HTR-8/SVneo (cell line): ENCODE data around the gene DOLPP1.

Experiments
- DNase-seq: peaks from one replicate; pipeline ENCODE4 v3.0.0; 2011; ENCODE audit warnings: low spot score, mixed read lengths; ENCODE audit not compliant: insufficient read length
- FAIRE-seq: peaks from 2 replicates; lab custom pipeline; 2011; peaks lifted over from hg19 to GRCh38; lab: Jason Lieb, UNC

The DOLPP1 gene

DNA sequence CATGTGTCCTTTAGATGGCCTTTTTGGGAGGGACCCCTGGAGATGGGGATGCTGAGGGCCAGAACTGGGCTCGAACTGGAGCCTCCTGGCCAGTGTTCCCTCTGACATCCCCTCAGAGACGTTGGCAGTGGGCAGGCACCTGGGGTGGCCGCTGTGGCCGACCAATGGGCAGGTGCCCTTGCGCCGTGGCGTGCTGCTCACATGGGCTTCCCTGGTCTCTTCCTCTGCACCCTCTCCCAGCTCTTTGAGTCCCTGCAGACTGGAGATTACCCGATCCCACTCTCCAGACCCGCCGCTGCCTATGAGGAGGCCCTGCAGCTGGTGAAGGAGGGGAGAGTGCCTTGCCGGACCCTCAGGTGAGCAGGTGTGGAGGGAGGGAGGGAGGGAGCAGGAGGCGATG, 19.9 kb upstream of the DOLPP1 start:
- no peak for FAIRE-seq

DNA sequence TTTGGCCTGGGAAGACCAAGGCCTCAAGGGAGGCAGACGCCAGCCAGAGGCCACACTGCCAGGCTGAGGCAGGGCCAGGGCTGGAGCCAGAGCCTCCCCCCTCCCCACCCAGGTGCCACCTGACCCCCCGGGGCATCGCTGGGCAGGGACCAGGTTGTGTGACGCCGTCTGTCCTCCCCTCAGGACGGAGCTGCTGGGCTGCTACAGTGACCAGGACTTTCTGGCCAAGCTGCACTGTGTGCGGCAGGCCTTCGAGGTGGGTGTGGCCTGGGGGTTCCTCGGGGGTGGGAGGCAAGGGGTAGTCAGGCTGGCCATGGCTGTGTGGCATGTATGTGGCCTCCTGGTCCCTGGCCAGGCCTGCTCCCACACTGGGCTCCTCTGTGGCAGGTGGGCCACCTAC, 17.9 kb upstream of the DOLPP1 start:
- FAIRE-seq (no peak), DNase-seq (no peak)

More for the DNA sequence above, 19.9 kb upstream of the DOLPP1 start:
- no peak for DNase-seq

DNA sequence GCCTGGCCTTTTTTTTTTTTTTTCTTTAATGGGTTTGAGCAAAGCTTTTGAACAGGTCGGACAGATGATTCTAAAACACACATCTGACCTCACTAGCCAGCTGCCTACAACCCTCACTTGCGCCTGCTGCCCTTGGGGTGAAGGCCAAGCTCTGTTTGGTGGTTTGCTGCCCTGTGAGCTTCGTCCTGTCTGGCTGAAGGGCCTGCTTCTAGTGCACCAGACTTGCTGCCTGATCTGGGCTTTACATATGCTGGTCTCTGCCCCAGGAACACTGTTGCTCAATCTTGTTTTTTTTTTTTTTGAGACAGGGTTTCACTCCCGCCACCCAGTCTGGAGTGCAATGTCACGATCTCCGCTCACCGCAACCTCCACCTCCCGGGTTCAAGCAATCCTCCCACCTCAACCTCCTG, 16.4 kb upstream of the DOLPP1 start:
- FAIRE-seq, result no peak
- DNase-seq, result no peak

DNA sequence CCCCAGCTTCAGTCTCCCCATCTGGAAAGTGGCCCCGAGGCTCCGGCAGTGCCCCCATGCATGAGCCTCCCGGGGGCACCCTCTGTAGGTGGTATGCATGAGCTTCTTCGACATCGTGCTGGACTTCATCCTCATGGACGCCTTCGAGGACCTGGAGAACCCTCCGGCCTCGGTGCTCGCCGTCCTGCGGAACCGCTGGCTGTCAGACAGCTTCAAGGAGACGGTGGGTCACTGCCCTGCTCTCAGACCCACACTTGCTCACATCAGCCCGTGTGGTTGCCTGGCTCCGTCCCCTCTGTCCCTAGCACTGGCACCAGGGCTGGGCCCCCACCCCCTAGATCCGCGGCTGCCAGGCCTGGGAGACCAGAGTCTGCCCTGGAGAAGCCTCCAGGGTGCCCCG, 12.8 kb upstream of the DOLPP1 start:
- DNase-seq, result no peak
- no peak for FAIRE-seq

DNA sequence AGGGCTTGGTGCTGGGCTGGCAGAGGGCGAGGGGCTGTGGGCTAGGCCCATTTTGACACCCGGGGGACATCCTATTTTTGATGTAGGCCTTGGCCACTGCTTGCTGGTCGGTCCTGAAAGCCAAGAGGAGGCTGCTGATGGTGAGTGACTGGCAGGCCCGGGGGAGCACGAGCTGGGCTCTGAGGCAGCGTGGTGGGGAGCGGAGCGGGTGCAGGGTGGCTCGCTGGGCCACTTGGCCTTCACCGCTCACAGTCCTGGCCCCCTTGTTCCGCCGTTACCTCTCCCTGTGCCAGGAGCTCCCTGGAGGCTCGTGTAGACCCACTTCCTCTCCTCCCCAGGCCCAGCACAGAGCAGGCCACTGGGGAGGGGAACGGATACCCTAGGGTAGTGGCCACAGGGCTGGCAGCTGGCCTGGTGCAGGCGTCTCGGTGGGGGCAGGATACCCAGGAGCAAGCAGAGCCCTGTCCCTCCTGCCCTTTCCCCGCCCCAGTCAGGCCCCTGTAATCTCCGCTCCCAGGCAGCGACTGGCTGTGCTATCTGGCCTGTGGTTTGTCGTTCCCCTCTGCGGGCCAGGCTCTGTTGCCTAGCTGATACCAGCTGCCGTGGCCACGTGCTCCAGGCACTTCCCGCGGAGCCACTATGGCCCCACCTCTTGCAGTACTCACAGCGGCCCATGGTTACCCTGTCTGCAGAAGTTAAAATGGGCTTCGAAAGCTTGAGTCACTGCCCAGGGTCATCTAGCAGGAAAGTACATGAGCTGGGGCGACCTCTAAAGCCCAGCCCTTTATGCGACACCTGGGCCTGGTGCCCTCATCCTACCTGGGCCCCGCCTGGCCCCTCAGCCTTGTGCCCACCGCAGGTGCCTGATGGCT, 11.7 kb upstream of the DOLPP1 start:
- no peak for FAIRE-seq
- no peak for DNase-seq

DNA sequence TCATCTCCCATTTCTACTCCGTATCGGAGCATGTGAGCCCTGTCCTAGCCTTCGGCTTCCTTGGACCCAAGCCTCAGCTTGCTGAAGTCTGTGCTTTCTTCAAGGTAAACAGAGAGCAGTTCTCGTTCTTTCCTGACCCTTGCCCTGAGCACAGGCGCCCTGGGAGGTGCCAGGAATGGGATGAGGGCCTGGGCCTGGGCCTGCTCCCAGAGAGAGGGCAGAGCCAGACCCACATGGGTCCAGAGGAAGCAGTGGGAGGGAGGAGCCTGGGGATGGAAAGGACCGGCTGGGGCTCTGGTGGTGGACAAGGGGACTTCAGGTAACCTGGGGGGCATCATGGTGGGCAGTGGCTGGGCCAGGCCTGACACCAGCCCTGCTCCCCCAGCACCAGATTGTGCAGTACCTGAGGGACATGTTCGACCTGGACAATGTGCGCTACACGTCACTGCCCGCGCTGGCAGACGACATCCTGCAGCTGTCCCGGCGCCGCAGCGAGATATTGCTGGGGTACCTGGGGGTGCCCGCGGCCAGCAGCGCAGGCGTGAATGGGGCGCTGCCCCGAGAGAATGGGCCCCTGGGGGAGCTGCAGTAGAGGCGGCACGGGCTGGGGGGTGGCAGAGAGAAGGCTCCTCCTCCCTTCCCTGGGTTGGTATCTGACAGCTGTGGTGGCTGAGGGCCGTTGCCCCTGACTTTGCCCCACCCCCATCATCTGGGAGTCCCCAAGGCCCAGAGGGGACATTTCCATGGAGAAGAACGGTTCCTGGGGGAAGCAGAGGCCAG, 10.9 kb upstream of the DOLPP1 start:
- FAIRE-seq (no peak), DNase-seq (no peak)

DNA sequence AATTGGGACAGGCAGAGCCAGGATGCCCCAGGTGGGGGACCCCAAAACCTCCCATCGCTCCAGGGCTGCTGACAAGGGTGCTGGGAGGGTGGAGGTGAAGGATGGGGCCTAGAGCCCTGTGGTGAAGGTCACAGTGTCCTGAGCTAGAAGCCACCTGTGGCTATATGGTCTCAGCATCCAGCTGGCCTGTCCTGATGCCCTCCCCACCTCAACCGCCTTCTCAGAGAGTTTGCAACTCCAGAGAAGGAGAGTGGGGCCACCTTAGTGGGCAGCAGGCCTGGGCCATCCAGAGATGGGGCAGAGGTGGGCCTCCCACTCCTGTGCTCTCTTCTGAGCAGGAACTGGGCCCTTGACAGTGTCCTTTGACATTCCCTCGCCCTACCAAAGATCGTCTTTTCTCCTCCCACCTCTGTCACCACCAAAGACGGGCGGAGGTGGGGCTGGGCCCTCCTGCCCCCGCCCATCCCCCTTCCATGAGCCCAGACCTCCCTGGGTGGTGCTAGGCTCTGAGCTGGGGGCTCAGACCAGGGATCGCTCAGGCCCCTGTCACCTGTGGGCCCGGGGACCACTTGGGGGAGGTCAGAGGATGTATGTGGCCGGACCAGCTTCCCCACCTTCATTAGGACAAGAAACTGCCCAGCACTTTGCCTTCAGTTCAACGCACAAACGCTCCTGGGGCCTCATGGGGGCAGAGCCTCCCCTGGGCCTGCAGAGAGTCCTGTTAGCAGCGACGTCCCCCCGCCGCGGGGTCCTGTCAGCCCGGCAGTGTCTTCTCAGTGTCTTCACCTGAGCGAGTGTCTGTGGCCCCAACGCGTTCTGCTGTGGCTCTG, 10.0 kb upstream of the DOLPP1 start:
- DNase-seq (no peak), FAIRE-seq (no peak)

DNA sequence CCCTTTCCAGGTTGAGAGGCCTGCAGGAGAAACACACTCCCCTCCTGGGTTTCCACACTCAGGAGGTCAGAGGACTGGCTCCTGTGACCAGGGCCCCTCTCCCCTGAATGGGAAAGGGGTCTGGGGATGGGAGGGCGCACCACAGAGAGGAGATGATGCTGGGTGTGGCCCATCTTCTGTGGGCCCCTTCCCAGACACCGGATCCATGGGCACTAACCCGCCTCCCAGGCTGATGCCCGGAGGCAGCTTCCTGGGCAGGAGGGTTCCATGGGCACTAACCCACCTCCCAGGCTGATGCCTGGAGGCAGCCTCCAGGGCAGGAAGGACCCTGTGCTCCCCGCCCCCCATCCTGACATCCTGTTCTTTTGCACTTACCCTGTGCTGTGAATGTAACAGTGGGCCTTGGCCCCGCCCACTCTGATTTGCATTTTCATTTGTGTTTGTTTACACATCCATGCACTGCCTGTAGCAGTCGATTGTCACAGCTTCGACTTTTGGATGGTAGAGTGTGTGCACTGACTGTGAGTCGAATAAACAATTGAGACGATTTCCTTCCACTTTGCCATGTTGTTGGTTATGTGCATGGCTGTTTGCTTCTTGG, 9.3 kb upstream of the DOLPP1 start:
- no peak for DNase-seq
- no peak for FAIRE-seq

DNA sequence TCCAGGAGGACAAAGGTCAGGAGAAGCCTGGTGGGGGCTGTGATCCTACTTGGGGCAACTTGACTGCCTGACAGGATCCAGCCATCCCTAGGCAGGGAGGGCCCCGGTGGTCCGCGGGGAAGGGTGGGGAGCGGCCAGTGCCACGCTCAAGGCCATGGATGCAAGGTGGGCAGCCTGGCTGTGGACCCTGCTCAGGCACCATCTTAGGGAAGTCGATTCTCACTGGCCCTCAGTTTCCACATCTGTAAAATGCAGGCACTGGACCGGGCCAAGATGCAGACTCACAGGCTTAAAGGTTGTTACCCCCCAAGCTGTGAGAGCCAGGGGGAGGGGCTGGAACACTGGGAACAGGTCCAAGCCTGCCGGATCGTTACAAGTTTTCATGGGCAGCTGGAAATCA, 8.7 kb upstream of the DOLPP1 start:
- no peak for DNase-seq
- FAIRE-seq, result no peak

DNA sequence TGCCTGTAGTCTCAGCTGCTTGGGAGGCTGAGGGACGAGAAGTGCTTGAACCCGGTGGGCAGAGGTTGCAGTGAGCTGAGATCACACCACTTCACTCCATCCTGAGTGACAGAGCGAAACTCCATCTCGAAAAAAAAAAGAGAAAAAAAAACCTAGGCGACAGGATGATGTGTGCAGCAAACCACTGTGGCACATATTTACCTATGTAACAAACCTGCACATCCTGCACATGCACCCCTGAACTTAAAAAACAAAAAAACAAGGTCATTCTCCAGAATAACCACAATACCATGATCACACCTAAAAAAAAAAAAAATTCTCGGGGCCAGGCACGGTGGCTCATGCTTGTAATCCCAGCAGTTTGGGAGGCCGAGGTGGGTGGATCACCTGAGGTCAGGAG, 7.5 kb upstream of the DOLPP1 start:
- DNase-seq (no peak), FAIRE-seq (no peak)

DNA sequence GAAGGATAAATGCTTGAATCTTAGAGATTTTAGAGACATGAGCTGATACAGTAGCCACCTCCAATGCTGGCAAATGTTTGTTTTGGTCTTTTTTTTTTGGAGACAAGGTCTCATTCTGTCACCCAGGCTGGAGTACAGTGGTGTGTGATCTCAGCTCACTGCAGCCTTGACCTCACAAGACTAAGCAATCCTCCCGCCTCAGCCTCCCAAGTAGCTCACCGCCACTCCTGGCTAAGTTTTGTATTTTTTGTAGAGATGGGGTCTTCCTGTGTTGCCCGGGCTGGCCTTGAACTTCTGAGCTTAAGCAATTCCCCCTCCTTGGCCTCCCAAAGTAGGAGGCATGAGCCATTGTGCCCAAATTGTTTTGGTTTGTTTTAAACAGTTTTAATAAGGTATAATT, 6.8 kb upstream of the DOLPP1 start:
- no peak for DNase-seq
- no peak for FAIRE-seq

DNA sequence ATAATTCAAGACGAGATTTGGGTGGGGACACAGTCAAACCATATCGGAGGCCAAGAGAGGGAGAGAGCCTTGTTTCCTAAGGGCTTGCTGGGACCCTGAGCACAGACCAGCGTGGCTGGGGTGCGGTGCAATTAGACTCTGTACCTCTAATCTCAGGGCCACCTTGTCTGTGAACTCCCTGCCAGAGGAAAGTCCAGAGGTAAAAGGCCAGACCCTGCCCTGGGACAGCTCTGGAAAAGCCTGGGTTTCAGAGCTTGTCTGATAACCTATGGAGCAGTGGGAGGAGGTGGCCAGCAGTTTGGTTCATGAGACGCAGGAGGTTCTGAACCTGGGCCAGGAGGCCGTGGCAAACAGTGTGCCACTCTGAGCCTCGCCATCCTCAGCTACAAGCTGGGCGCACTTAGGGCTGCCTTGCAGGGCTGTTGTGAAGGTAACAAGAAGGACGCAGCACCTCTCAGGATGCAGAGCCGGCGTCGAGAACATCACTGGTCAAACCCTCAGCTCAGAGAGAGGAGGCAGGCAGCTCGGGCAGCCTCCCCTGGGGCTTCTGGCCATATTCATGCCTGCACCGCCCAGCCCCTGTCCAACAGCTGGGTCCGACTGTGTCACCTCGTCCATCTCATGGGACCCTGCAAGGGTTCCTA, 4.8 kb upstream of the DOLPP1 start:
- FAIRE-seq, result no peak
- DNase-seq, result no peak

DNA sequence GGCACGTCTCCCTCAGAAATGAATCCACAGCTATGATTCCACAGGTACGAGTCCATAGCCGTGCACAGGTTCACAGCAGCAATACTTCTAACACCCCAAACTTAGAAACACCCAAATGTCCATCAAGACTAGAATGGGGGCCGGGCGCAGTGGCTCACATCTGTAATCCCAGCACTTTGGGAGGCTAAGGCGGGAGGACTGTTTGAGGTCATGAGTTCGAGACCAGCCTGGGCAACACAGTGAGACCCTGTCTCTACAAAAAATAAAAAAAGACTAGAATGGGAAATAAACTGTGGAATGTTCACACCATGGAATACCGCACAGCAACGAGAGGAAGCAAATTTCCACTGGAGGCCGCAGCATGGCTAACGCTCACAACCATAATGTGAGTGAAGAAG, 4.3 kb upstream of the DOLPP1 start:
- FAIRE-seq, result no peak
- DNase-seq, result no peak

DNA sequence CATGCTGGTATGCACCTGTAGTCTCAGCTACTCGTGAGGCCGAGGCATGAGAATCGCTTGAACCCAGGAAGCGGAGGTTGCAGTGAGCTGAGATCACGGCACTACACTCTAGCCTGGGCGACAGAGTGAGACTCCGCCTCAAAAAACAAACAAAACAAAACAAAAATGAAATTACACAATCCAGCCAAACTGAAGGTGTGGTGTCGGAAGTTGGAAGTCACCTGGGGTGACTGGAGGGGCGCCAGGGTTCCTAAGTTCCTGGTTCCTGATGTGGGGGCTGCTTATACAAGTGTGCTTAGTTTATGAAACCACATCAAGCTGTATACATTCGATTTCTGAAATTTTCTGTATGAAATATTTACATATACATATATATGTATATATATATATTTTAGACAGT, 3.7 kb upstream of the DOLPP1 start:
- no peak for DNase-seq
- no peak for FAIRE-seq

DNA sequence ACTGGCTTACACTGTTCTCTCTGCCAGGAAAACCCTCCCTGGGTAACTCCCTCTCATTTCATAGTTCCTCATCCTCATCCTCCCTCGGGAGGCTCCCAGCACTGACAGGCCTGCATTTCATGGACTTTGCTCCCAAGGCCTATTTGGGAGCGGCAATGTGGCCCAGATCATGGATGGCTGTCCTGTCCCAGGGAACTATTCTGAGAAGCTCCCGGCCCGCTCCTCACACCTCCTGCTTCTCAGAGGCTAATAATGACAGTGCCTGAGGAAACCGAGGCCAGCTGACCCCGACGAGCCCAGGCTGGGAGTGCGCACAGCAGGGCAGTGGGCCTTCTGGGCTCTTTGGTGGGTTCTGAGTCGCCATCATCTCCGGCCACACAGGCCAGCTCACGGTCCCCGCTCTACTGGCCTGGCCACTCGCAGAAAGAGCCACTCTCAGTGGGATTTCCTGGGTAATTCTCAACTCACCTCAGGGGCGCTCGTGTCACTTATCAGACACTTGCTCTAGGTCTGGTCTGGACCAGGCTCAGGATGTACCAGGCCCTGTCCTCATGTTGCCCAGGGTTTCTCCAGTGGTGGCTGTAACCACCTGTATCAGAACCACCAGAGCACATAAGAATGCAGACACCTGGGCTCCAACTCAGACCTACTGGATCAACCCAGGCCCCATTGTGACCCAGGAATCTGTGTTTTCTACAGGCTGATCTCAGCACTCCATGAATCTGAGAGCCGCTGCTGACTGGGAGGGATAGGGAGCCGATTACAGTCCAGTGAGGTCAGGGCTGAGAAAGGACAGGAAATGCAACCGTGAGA, 2.0 kb upstream of the DOLPP1 start:
- DNase-seq (no peak), FAIRE-seq (no peak)

DNA sequence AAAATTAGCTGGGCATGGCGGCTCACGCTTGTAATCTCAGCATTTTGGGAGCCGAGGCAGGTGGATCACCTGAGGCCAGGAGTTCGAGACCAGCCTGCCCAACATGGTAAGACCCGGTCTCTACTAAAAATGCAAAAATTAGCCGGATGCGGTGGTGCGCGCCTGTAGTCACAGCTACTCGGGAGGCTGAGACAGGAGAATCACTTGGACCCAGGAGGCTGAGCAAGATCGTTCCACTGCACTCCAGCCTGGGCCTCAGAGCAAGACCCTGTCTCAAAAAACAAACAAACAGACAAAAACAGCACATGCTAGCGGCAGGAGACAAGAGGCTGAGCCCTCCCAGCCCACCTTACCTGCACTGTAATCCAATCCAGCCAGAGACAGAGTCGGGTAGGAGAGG, 1.1 kb upstream of the DOLPP1 start:
- no peak for FAIRE-seq

DNA sequence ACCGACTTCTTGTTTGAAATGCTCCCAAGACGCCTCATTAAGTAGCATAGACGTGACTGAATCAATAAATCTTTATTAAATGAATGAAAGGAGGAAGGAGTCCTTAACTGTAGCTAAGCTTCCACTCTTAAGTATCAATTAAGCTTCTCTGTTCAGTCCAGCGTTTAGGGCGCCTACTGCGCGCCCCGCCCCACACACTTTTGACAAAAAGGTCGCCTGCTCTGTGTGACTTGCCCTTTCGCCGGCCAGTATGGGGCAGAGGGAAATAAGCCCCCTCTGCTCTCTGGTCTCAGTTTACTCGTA, 662 bp upstream of the DOLPP1 start:
- FAIRE-seq (no peak), DNase-seq (no peak)

More for the DNA sequence above, 1.1 kb upstream of the DOLPP1 start:
- no peak for DNase-seq

DNA sequence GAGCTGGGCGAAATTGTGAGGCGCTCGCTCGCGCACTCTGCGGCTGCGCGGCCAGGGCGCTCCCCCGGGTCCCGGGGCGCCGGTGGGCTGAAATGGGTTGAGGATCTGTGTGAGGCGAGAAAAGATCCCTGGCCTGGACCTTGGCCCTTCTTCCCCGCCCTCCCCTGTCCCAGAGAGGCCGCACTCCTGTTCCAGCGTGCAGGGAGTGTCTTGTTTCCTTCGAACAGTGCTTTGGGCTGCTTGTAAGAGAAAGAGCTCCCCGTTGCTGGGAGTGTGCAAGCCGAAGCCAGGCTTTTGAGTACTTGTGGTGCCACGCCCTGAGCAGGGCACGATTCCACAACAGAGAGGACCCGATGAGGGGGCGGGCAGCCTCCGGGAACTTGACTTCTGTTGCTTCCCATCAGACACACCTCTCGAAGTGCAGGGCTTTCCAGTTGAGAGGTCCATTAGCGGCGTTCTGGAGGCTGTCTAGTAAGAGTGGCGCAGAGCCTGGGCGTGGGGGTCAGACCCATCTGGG, 535 bp downstream of the DOLPP1 start:
- DNase-seq (no peak), FAIRE-seq (no peak)

DNA sequence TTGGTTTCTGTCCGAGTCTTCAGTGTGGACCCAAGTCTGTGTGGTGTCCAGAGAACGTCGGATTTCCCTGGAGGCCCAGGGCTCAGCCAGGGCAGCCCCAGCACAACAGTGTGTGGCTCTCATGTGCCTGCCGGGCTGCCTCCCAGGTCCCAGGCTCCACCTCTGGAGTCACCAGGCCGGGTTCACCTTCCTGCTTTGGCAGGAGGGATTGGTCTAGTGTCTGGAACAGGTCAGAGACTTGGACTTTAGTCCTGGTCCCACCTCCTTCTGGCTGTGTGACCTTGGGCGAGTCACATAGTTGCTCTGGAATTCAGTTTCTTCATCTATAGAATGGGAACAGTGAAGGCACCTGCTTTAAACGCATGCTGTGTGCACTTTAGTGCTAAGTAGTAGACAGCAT, 3.2 kb downstream of the DOLPP1 start:
- FAIRE-seq, result no peak
- no peak for DNase-seq
